Stimulated activated CD8-positive, alpha-beta memory T cell treated with anti-CD3 and anti-CD28 coated beads, Interleukin-4, amount 100 ng/mL, for 48 hours (primary cell): ENCODE results near the gene NAA80.

Source experiments
- DNase-seq: peaks from one replicate; pipeline ENCODE4 v3.0.0-alpha.2; 2020

Gene NAA80

DNA sequence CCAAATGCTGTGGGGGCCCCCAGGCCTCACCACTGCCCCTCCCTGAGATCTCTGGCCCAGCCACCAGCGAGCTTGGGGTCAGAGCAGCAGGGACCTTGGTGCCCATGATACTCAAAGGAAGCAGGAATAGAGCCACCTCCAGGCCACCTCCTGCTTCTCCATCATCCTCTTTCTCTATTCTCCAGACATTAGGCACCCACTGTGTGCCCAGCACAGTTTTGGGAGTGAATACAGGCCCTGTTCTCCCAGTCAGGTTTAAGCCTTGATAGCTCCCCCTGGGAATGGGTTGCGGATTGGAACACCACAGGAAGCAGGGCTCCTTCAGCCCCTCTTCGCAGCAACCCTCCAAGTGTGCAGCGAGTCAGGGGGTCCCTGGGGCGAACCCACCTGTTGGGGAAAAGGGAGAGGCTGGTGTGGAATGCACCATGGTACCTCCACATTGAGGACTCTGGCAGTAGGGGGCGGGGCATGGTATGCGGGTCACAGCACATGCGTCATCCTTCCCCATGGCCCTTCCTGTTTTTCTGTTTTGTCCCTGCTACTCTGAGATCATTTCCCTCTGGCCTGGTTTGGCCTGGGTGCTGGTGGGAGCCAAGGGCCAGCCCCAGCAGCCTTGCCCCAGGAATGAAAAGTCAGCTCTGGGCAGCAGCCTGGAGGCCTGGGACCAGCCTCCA lies 44.5 kb downstream of the NAA80 start:
- no peak for DNase-seq

DNA sequence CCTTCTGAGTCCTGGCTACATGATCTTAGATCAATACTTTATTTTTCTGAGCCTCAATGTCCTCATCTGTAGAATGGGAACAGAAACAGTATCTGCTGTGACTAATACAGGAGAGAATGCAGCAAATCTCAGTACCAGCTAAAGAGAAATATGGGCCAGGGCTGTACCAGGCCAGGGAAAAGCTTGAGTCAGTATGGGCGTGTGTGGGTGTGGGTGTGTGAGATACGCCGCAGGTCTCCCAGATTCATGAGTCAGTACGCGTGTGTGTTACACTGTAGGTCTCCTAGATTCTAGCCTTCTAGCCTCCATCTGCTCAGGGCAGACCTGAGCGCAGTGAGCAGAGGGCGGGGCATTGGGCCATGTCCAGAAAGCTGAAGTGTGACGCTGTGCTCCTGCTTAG lies 48.0 kb downstream of the NAA80 start:
- DNase-seq, result peak; percentile 76

- no peak for DNase-seq
These were observed 48.7 kb downstream of the NAA80 start for GRCh38 chr3:50250514-50250913.

GRCh38 chr3:50249457-50249856 lies 49.7 kb downstream of the NAA80 start:
- DNase-seq, result no peak

GRCh38 chr3:50248387-50248786 lies 50.8 kb downstream of the NAA80 start:
- no peak for DNase-seq

GRCh38 chr3:50246517-50246954 lies 52.7 kb downstream of the NAA80 start:
- DNase-seq, result peak; percentile 90
